Hematopoietic multipotent progenitor cell treated with erythropoietin and hydrocortisone succinate and interleukin-3 and kit ligand, for 17 days (in vitro differentiated cells): ENCODE data around the gene CDON.

Source experiments
- DNase-seq: peaks from one replicate; pipeline ENCODE4 v3.0.0-alpha.2; 2015; ENCODE audit warnings: low spot score

CDON gene

GRCh38 chr11:125944350-125945010, 118.2 kb downstream of the CDON start:
- no peak for DNase-seq

- no peak for DNase-seq
Observed at GRCh38 chr11:125943661-125944349, 118.9 kb downstream of the CDON start.

GRCh38 chr11:125942771-125943428, 119.8 kb downstream of the CDON start:
- DNase-seq: no peak

GRCh38 chr11:125941619-125942611, 120.8 kb downstream of the CDON start:
- no peak for DNase-seq

GRCh38 chr11:125941267-125941618, 121.4 kb downstream of the CDON start:
- no peak for DNase-seq

- DNase-seq: no peak
Observed at GRCh38 chr11:125940145-125940544, 122.5 kb downstream of the CDON start.

GRCh38 chr11:125939081-125939521, 123.6 kb downstream of the CDON start:
- DNase-seq: no peak

GRCh38 chr11:125938418-125938817, 124.2 kb downstream of the CDON start:
- no peak for DNase-seq

GRCh38 chr11:125935618-125936199, 127.0 kb downstream of the CDON start:
- DNase-seq: no peak

GRCh38 chr11:125935056-125935455, 127.6 kb downstream of the CDON start:
- no peak for DNase-seq

GRCh38 chr11:125934473-125934872, 128.2 kb downstream of the CDON start:
- no peak for DNase-seq

- DNase-seq: no peak
Observed at GRCh38 chr11:125933030-125933813, 129.4 kb downstream of the CDON start.

GRCh38 chr11:125932301-125932700, 130.4 kb downstream of the CDON start:
- DNase-seq: no peak

- no peak for DNase-seq
Observed at GRCh38 chr11:125931668-125932067, 131.0 kb downstream of the CDON start.

GRCh38 chr11:125931116-125931515, 131.6 kb downstream of the CDON start:
- DNase-seq: no peak

- no peak for DNase-seq
Observed at GRCh38 chr11:125930076-125930450, 132.6 kb downstream of the CDON start.

- no peak for DNase-seq
Observed at GRCh38 chr11:125929445-125930075, 133.1 kb downstream of the CDON start.

- DNase-seq: no peak
Observed at GRCh38 chr11:125926682-125927081, 136.0 kb downstream of the CDON start.

GRCh38 chr11:125925804-125926203, 136.9 kb downstream of the CDON start:
- no peak for DNase-seq

- no peak for DNase-seq
Observed at GRCh38 chr11:125925247-125925740, 137.4 kb downstream of the CDON start.
